Measurements from ENCODE around the gene ARID1A.

DNA sequence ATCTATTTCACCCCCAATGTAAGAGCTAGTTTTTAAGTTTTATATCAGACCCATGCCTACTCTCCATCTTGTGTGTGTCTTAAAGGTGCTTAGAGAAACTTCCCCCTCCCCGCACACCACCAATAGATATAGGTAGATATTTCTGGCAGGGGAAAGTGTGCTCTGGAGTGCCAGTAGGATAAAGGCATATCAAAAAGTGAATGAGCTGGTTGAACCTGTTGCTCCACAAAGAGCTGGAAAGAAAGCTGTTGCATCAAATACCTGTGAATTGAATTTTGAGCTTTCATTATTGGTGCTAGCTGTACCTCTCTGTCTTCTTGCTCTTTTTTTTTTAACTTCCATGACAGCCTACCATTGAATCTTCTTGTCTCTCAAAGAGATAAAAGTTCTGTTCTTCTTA lies 32.8 kb downstream of the ARID1A start:
- TF ChIP-seq, protein P1, sequence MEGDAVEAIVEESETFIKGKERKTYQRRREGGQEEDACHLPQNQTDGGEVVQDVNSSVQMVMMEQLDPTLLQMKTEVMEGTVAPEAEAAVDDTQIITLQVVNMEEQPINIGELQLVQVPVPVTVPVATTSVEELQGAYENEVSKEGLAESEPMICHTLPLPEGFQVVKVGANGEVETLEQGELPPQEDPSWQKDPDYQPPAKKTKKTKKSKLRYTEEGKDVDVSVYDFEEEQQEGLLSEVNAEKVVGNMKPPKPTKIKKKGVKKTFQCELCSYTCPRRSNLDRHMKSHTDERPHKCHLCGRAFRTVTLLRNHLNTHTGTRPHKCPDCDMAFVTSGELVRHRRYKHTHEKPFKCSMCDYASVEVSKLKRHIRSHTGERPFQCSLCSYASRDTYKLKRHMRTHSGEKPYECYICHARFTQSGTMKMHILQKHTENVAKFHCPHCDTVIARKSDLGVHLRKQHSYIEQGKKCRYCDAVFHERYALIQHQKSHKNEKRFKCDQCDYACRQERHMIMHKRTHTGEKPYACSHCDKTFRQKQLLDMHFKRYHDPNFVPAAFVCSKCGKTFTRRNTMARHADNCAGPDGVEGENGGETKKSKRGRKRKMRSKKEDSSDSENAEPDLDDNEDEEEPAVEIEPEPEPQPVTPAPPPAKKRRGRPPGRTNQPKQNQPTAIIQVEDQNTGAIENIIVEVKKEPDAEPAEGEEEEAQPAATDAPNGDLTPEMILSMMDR (optimal IDR thresholded peaks at IDR 0.05 in 1 of 3, IDR thresholded peaks at IDR 0.05 in 1 of 3, conservative IDR thresholded peaks at IDR 0.05 in 1 of 3; ENCODE audit: extremely low read depth in 1 of 3, insufficient read depth in 2 of 3, low read length in 3 of 3), result no peak
- no peak for TF ChIP-seq EZH2 (IDR thresholded peaks at IDR 0.05; ENCODE audit: low read length)

Measured in keratinocyte (primary cell).